GM12801 (cell line): ENCODE results near the gene GRHL1.

Source experiments
- TF ChIP-seq, protein P1 (sequence below): IDR thresholded peaks from one replicate; pipeline ENCODE4 v1.5.1; 2011; ENCODE audit warnings: control low read depth; ENCODE audit not compliant: insufficient read length; ENCODE audit errors: extremely low read depth

The GRHL1 gene

DNA sequence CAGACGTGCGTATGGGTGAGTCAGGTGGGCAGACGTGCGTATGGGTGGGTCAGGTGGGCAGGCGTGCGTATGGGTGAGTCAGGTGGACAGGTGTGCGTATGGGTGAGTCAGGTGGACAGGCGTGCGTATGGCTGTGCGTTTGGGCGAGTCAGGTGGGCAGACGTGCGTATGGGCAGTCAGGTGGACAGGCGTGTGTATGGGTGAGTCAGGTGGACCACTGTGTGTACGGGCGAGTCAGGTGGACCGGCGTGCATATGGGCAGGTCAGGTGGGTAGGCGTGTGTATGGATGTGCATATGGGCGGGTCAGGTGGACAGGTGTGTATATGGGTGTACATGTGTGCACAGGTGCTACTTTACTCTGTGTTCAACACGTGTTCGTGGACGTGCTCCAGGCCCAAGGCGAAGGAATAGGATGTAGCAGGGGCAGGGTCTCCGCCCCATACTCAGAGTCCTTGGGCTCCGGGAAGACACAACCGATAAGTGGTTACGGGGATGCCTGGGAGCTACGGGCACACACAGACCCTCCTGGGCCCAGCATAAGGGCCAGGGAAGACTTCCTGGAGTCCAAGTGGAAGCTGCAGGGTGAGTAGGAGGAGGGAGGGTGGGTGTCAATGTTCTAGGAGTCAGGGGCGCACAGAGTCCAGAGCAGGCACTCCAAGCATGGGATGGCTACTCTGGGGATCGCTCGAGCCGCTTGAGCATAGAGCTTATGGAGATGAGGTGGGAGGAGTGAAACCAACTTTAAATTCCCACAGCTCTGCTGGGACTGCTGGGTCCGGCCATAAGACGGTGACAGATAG, 64.7 kb downstream of the GRHL1 start:
- TF ChIP-seq, protein P1, sequence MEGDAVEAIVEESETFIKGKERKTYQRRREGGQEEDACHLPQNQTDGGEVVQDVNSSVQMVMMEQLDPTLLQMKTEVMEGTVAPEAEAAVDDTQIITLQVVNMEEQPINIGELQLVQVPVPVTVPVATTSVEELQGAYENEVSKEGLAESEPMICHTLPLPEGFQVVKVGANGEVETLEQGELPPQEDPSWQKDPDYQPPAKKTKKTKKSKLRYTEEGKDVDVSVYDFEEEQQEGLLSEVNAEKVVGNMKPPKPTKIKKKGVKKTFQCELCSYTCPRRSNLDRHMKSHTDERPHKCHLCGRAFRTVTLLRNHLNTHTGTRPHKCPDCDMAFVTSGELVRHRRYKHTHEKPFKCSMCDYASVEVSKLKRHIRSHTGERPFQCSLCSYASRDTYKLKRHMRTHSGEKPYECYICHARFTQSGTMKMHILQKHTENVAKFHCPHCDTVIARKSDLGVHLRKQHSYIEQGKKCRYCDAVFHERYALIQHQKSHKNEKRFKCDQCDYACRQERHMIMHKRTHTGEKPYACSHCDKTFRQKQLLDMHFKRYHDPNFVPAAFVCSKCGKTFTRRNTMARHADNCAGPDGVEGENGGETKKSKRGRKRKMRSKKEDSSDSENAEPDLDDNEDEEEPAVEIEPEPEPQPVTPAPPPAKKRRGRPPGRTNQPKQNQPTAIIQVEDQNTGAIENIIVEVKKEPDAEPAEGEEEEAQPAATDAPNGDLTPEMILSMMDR, result no peak

DNA sequence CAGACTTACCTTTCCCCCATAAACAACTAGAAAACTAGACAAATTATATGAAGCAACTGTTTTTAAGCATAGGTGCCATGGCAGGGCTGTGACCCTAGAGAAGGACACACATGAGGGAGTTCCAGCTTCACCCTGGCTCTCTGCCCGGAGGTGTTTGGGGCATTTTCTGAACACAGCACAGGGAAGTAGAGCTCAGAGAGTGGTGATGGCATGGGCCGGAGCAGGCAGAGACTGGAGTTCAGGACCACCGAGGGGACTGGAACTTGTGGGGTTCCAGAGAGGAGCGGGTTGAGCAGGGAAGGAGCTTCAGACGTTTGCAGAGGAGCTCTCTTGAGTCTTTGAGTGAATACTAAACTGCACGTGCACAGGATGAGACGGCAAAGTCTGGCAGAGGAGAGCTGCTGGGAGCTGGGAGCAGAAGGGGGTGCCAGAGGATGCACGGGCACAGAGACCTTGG, 65.3 kb downstream of the GRHL1 start:
- TF ChIP-seq, protein P1, result no peak

DNA sequence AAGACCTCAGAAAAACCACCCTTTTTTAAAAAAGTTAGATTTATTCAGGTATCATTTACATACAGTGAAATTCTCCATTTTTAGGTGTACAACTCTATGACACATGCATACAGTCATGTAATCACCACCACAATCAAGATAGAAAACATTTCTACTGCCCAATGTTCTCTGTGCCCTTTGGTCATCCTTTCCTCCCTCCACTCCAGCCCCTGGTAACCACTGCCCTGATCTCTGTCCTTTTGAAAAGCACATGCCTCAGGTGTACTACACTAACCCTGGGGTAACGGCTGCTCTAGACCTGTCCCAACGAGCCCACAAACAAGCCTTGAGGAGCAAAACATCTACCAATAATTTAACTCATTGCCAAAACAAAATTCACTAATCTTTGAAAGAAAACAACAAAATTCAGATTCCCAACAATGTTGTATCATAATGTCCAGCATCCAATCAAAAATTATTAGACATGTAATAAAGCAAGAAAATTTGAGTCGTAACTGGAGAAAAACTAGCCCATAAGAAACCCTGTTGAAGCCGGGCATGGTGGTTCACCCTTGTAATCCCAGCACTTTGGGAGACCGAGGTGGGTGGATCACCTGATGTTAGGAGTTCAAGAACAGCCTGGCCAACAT, 65.9 kb downstream of the GRHL1 start:
- TF ChIP-seq, protein P1, result no peak

DNA sequence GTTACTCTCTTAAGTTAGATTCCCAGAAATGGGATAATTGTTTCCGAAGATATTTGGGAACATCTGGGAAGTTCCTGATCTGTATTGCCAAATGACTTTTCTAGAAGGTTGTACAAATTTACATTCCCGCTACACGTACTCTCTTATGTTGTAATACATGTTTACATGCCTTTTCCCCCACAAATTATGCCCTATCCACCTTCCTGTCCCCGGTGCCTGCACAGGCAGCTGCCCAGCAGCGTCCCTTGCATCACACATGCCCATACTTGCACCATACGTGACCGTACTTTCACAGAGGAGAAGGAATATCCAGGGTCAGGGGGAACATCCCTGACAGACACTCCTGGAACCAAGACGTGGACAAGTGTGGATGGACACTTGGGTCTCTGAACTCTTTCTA, 67.7 kb downstream of the GRHL1 start:
- TF ChIP-seq, protein P1, result no peak

DNA sequence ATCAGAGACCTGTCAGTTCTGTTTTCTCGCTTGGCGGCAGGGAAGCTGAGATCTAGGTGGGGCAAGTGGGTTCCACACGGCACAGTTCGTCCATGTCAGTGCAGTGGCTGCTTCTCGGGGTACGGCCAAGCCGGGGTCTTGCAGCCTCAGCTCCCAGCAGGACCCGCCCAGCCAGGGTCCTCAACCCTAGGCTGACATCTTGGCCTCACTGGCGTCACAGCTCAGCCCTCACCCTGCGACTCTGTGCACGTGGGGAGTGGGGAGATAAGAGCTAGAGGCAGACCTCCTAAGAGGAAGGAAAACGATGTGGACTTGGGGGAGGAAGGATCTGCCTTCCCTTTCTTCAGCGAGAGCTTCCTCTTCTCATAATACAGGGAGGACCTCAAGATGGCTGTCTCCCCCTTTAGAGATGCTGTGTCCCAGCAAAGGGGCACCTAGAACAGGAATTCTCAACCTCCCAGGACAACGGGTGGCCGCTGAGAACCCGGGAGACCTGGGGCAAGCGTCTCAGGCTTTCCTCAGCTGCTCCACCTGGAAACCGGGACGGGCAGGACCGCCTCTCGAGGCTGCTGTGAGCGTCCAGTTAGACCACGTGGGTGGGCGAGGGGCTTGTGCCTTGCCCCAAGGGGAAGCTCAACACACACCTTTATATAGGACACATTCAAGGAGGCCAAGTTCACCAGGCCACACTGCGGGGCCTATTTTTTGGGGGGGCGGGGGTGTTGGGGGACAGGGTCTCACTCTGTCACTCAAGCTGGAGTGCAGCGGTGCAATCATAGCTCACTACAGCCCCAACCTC, 68.3 kb downstream of the GRHL1 start:
- TF ChIP-seq, protein P1, result no peak

DNA sequence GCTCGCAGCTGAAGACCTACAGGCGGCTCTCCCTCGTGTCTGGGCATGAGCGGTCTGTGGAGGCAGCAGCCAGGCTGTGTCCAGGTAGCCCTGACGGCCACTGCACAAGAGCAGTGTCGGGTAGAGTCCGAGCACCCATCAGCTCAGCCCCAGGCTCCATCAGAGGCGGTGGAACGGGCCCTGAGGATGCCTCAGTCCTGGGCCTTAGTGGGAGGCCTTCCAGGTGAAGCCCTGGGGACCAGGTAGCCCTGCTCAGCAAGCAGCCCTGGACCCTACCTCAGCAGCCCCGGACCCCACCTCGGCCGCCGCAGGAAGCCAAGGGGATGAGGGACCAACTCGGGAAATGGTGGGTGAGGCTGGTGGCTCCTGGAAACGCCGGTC, 70.5 kb downstream of the GRHL1 start:
- TF ChIP-seq, protein P1, result no peak

DNA sequence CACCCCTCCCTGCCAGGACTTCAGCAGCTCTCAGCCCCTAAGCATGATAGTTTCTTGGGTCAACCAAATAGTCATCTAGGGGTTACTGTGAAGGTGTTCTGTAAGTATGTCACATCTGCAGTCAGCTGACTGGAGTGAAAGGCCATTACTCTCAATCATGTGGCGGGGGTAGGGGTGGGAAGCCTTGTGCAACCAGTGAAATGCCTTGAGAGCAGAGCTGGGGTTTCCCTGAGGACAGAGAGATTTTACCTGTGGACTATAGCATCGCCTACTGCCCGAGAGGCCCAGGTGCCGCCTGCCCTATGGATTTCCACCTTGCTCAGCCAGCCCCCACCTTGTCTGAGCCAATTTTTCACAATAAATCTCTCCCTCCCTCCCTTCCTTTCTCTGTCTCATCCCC, 71.0 kb downstream of the GRHL1 start:
- TF ChIP-seq, protein P1, result no peak
